HepG2 (cell line): ENCODE data around the gene CORO1C. TPM values are rescaled to one million over a fixed set of nuclear protein-coding genes. Genes with fewer than 3 reads are reported as not detected.
A peak's percentile ranks its signal among the peaks of the same experiment; 100 is the strongest.

Source experiments
- CREB1 ChIP-seq, 2 experiments: fragments of 450-650 bp in 1 of 2; IDR thresholded peaks; 2 replicates each; pipeline ENCODE4 v1.6.1; 2016 to 2017; ENCODE audit warnings: control low read depth in 1 of 2, mild to moderate bottlenecking in 1 of 2, missing compliant biosample characterization in 1 of 2, missing genetic modification characterization in 1 of 2
- DPF2 ChIP-seq: sonication (generic); formaldehyde crosslinking; IDR thresholded peaks from 2 replicates; pipeline ENCODE4 v1.4.0; 2020; ENCODE audit warnings: mild to moderate bottlenecking, low read depth, missing genetic modification reagents, borderline replicate concordance
- FOXC1 ChIP-seq: sonication (generic); formaldehyde crosslinking; IDR thresholded peaks from 2 replicates; pipeline ENCODE4 v1.8.0; 2022; ENCODE audit warnings: mild to moderate bottlenecking, missing genetic modification reagents, borderline replicate concordance
- HMG20A ChIP-seq: IDR thresholded peaks from 2 replicates; pipeline ENCODE4 v1.6.1; 2016; ENCODE audit warnings: borderline replicate concordance
- HOXA3 ChIP-seq: sonication (generic); formaldehyde crosslinking; IDR thresholded peaks from 2 replicates; pipeline ENCODE4 v1.5.0; 2020; ENCODE audit warnings: missing genetic modification reagents
- MXD4 ChIP-seq: IDR thresholded peaks from 2 replicates; pipeline ENCODE4 v1.6.1; 2016; ENCODE audit warnings: mild to moderate bottlenecking, missing biosample characterization, missing genetic modification reagents
- NKX3-1 ChIP-seq: sonication (generic); formaldehyde crosslinking; IDR thresholded peaks from 2 replicates; pipeline ENCODE4 v1.5.0; 2020; ENCODE audit warnings: missing genetic modification reagents
- NRL ChIP-seq: sonication (generic); formaldehyde crosslinking; IDR thresholded peaks from 2 replicates; pipeline ENCODE4 v1.5.0; 2020; ENCODE audit warnings: missing genetic modification reagents, mild to moderate bottlenecking, moderate library complexity, borderline replicate concordance
- RFX5 ChIP-seq: IDR thresholded peaks from 2 replicates; pipeline ENCODE4 v1.6.1; 2011; ENCODE audit warnings: low read depth, low read length, improper control_type of control experiment
- SIX1 ChIP-seq: sonication (generic); formaldehyde crosslinking; IDR thresholded peaks from 2 replicates; pipeline ENCODE4 v1.4.0; 2020; ENCODE audit warnings: missing genetic modification reagents, borderline replicate concordance
- SNRNP70 ChIP-seq: fragments of 200-400 bp; formaldehyde crosslinking; IDR thresholded peaks from 2 replicates; pipeline ENCODE4 v1.6.1; 2017; ENCODE audit warnings: mild to moderate bottlenecking, low read depth, low read length, moderate library complexity
- ZNF124 ChIP-seq: sonication (generic); formaldehyde crosslinking; IDR thresholded peaks from 2 replicates; pipeline ENCODE4 v1.4.0; 2020; ENCODE audit warnings: missing genetic modification reagents
- ZNF430 ChIP-seq: sonication (generic); formaldehyde crosslinking; IDR thresholded peaks from 2 replicates; pipeline ENCODE4 v1.9.0; 2021; ENCODE audit warnings: mild to moderate bottlenecking, missing genetic modification reagents
- ZSCAN30 ChIP-seq: sonication (generic); formaldehyde crosslinking; IDR thresholded peaks from 2 replicates; pipeline ENCODE4 v1.5.0; 2020; ENCODE audit warnings: mild to moderate bottlenecking, missing genetic modification reagents
- polyA plus RNA-seq, 8 experiments: library from polyadenylated mRNA; depleted of rRNA in 3 of 8; stranded (reverse) in 7 of 8; unstranded in 1 of 8; fragments of >200 nt; fragmentation: Illumina TruSeq in 4 of 8; extraction: Trizol in 4 of 8; gene quantifications; 2 replicates each; pipeline versions ENCODE4 v1.2.1 to v1.2.3, GENCODE V29; 2011 to 2016; ENCODE audit warnings: low read depth in 4 of 8, missing spikeins in 1 of 8, mixed read lengths in 1 of 8; ENCODE audit not compliant: insufficient read depth in 1 of 8
- total RNA-seq, 5 experiments: library from RNA; depleted of rRNA; stranded (reverse); fragments of >200 nt; fragmentation: Illumina TruSeq; extraction: Trizol; gene quantifications; 2 replicates each; pipeline ENCODE4 v1.2.3, GENCODE V29; 2016; ENCODE audit warnings: low read depth in 1 of 5
- TF ChIP-seq, protein P1 (sequence below): sonication (generic); formaldehyde crosslinking; IDR thresholded peaks from 2 replicates; pipeline ENCODE4 v1.4.0; 2020; ENCODE audit warnings: missing genetic modification reagents, borderline replicate concordance
- TF ChIP-seq, protein P2 (sequence below): sonication (generic); formaldehyde crosslinking; IDR thresholded peaks from 2 replicates; pipeline ENCODE4 v1.5.0; 2020; ENCODE audit warnings: missing genetic modification reagents, mild to moderate bottlenecking, borderline replicate concordance
- TF ChIP-seq, protein P3 (sequence below), 2 experiments: sonication (generic) in 1 of 2; formaldehyde crosslinking in 1 of 2; IDR thresholded peaks; 2 replicates each; pipeline versions ENCODE4 v1.6.1 to v1.9.0; 2014 to 2022; ENCODE audit warnings: antibody characterized with exemption in 1 of 2, borderline replicate concordance in 1 of 2, inconsistent platforms in 1 of 2, low read depth in 1 of 2, missing genetic modification reagents in 1 of 2

Gene CORO1C
- total and polyA plus RNA-seq, 2 of the 13 experiments (the other 11 are each of a cell fraction or from before 2014, with no cell fraction given): 73.7 to 131 TPM

DNA sequence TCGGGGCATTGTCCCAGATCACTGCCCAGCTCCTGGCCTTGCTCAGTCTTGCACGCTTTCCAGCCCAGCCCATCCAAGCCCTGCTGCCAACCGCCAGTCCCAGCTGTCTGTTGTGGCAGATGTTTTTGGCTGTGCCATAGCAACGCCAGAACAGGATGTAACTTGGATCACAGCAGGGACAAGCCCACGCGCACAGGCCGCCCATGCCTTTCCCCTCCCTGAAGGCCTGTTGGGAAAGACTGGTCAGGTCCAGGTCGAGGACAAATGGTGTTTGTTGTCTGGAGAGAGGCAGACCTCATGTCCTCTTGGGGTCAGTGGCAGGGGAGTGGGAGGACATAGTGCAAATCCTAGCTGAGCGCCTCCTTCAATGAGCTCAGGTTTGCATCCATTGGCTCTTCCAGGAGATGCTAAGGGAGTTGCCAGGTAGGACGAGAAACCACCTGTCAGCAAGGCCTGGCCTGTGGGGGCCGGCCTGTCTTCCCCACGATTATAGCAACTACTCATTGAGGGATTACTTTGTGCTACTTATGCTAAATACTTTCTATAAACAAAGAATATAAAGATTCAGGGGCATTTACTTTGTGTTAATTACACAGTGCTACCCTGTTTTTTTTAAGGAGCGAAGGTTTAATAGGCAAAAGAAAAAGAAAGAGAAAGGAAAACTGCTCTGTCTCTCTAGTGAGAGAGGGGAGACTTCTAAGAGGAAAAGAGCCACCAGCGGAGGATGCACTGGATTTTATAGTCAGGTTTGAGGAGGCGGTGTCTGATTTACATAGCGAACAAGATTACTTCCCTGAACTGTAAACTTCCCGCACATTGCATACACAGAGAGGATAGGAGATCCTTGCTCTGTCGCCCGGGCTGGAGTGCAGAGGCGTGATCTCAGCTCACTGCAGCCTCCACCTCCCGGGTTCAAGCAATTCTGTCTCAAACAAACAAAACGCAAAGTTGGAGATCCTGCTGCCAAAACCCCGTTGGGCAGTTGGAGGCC is 42.8 kb upstream of the CORO1C start (continued):
- TF ChIP-seq NRL (CRISPR knock-in tag) (0 out of 2 replicates have a peak, but pooled peaks have one; percentile 41), NKX3-1 (CRISPR knock-in tag) (no peak), HOXA3 (CRISPR knock-in tag) (peak; percentile 77; the same call in 1 of the 2 replicates), CREB1 (IDR thresholded peaks at IDR 0.05) (no peak), CREB1 (CRISPR knock-in tag; IDR thresholded peaks at IDR 0.05) (no peak), ZNF430 (CRISPR knock-in tag) (peak; percentile 24; the same call in 1 of the 2 replicates), FOXC1 (CRISPR knock-in tag) (0 out of 2 replicates have a peak, but pooled peaks have one; percentile 43), SNRNP70 (no peak), RFX5 (peak; percentile 91), DPF2 (CRISPR knock-in tag) (peak; percentile 83), MXD4 (peak; percentile 75), SIX1 (CRISPR knock-in tag) (no peak), ZSCAN30 (CRISPR knock-in tag) (no peak), ZNF124 (CRISPR knock-in tag) (peak; percentile 27; the same call in 1 of the 2 replicates), HMG20A (peak; percentile 54; the same call in 1 of the 2 replicates)
- TF ChIP-seq, protein P1, sequence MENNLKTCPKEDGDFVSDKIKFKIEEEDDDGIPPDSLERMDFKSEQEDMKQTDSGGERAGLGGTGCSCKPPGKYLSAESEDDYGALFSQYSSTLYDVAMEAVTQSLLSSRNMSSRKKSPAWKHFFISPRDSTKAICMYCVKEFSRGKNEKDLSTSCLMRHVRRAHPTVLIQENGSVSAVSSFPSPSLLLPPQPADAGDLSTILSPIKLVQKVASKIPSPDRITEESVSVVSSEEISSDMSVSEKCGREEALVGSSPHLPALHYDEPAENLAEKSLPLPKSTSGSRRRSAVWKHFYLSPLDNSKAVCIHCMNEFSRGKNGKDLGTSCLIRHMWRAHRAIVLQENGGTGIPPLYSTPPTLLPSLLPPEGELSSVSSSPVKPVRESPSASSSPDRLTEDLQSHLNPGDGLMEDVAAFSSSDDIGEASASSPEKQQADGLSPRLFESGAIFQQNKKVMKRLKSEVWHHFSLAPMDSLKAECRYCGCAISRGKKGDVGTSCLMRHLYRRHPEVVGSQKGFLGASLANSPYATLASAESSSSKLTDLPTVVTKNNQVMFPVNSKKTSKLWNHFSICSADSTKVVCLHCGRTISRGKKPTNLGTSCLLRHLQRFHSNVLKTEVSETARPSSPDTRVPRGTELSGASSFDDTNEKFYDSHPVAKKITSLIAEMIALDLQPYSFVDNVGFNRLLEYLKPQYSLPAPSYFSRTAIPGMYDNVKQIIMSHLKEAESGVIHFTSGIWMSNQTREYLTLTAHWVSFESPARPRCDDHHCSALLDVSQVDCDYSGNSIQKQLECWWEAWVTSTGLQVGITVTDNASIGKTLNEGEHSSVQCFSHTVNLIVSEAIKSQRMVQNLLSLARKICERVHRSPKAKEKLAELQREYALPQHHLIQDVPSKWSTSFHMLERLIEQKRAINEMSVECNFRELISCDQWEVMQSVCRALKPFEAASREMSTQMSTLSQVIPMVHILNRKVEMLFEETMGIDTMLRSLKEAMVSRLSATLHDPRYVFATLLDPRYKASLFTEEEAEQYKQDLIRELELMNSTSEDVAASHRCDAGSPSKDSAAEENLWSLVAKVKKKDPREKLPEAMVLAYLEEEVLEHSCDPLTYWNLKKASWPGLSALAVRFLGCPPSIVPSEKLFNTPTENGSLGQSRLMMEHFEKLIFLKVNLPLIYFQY (CRISPR knock-in tag): no peak
- TF ChIP-seq, protein P2, sequence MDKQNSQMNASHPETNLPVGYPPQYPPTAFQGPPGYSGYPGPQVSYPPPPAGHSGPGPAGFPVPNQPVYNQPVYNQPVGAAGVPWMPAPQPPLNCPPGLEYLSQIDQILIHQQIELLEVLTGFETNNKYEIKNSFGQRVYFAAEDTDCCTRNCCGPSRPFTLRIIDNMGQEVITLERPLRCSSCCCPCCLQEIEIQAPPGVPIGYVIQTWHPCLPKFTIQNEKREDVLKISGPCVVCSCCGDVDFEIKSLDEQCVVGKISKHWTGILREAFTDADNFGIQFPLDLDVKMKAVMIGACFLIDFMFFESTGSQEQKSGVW (CRISPR knock-in tag): no peak
- TF ChIP-seq, protein P3, sequence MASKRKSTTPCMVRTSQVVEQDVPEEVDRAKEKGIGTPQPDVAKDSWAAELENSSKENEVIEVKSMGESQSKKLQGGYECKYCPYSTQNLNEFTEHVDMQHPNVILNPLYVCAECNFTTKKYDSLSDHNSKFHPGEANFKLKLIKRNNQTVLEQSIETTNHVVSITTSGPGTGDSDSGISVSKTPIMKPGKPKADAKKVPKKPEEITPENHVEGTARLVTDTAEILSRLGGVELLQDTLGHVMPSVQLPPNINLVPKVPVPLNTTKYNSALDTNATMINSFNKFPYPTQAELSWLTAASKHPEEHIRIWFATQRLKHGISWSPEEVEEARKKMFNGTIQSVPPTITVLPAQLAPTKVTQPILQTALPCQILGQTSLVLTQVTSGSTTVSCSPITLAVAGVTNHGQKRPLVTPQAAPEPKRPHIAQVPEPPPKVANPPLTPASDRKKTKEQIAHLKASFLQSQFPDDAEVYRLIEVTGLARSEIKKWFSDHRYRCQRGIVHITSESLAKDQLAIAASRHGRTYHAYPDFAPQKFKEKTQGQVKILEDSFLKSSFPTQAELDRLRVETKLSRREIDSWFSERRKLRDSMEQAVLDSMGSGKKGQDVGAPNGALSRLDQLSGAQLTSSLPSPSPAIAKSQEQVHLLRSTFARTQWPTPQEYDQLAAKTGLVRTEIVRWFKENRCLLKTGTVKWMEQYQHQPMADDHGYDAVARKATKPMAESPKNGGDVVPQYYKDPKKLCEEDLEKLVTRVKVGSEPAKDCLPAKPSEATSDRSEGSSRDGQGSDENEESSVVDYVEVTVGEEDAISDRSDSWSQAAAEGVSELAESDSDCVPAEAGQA (IDR thresholded peaks at IDR 0.05; ENCODE audit: low read depth): no peak
- TF ChIP-seq, protein P3 (CRISPR knock-in tag; IDR thresholded peaks at IDR 0.05; ENCODE audit: borderline replicate concordance): no peak
